ENCODE measurements around the gene CCDC102B.

Gene CCDC102B

DNA sequence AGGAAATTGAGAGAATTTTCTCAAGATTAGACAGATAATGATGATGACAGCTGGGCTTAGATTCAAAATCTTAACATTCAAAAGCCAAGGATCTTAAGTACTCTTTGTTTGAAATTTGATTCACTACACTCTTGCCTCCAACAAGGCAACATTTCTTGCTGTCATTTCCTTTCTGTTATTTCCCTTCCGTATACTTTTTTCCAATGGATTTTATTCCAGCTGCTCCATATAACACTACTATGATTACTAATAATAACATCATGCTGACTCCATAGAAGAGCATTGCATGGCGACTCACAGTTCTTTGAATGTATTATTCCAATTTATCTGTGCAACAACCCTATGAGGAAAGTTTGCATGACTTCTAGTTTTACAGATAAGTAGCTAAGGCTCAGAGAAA, 33.9 kb upstream of the CCDC102B start:
- H2AFZ ChIP-seq (ENCODE audit: low read depth) = no peak overlapping the region

DNA sequence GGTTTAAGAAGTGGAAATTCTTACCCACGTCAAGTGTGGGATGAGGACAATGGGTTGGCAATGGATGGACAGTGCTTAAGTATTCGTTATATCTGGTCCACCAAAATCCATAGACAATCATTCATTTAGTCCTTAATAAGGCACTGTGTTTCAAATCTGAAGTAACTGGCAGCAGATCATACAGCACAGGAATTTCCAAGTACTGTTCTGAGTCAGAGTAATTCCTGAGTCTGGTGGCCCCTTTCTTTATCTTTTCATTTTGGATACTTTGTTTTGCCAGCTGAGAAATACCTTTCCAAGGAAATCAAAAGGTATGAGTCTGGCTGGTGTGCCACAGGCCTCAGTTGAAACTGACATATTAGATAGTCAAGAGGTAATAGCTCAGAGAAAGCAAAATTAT, 31.4 kb upstream of the CCDC102B start:
- Histone ChIP-seq H3K9ac (no peak overlapping the region), H2AFZ (ENCODE audit: low read depth) (no peak overlapping the region), H3K79me2 (ENCODE audit: insufficient read depth, low read depth) (no peaks in the 10 kb centered on the region), H3K4me3 (IDR thresholded peaks at IDR 0.05; ENCODE audit: insufficient read depth, low read depth, low read length) (no peak overlapping the region), H3K36me3 (ENCODE audit: insufficient read depth) (no peaks in the 10 kb centered on the region), H4K20me1 (ENCODE audit: insufficient read depth) (no peaks in the 10 kb centered on the region), H3K27me3 (ENCODE audit: insufficient read depth, low read depth) (no peaks in the 10 kb centered on the region), H3K4me2 (no peak overlapping the region), H3K27ac (no peak overlapping the region), H3K4me1 (ENCODE audit: low read depth, poor library complexity, severe bottlenecking) (no peaks in the 10 kb centered on the region)
- TF ChIP-seq, protein P1, sequence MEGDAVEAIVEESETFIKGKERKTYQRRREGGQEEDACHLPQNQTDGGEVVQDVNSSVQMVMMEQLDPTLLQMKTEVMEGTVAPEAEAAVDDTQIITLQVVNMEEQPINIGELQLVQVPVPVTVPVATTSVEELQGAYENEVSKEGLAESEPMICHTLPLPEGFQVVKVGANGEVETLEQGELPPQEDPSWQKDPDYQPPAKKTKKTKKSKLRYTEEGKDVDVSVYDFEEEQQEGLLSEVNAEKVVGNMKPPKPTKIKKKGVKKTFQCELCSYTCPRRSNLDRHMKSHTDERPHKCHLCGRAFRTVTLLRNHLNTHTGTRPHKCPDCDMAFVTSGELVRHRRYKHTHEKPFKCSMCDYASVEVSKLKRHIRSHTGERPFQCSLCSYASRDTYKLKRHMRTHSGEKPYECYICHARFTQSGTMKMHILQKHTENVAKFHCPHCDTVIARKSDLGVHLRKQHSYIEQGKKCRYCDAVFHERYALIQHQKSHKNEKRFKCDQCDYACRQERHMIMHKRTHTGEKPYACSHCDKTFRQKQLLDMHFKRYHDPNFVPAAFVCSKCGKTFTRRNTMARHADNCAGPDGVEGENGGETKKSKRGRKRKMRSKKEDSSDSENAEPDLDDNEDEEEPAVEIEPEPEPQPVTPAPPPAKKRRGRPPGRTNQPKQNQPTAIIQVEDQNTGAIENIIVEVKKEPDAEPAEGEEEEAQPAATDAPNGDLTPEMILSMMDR (conservative IDR thresholded peaks at IDR 0.05; ENCODE audit: low read depth, low read length) = no peak

More for the DNA sequence above, 33.9 kb upstream of the CCDC102B start:
- H3K4me3 ChIP-seq (IDR thresholded peaks at IDR 0.05; ENCODE audit: insufficient read depth, low read depth, low read length) = no peak overlapping the region
- no peak overlapping the region for H3K27ac ChIP-seq
- no peaks in the 10 kb centered on the region for H3K79me2 ChIP-seq (ENCODE audit: insufficient read depth, low read depth)
- TF ChIP-seq, protein P1 (conservative IDR thresholded peaks at IDR 0.05; ENCODE audit: low read depth, low read length) = no peak
- no peaks in the 10 kb centered on the region for H4K20me1 ChIP-seq (ENCODE audit: insufficient read depth)
- no peak overlapping the region for H3K9ac ChIP-seq
- H3K4me2 ChIP-seq = no peak overlapping the region
- no peaks in the 10 kb centered on the region for H3K4me1 ChIP-seq (ENCODE audit: low read depth, poor library complexity, severe bottlenecking)
- no peaks in the 10 kb centered on the region for H3K36me3 ChIP-seq (ENCODE audit: insufficient read depth)
- no peaks in the 10 kb centered on the region for H3K27me3 ChIP-seq (ENCODE audit: insufficient read depth, low read depth)

DNA sequence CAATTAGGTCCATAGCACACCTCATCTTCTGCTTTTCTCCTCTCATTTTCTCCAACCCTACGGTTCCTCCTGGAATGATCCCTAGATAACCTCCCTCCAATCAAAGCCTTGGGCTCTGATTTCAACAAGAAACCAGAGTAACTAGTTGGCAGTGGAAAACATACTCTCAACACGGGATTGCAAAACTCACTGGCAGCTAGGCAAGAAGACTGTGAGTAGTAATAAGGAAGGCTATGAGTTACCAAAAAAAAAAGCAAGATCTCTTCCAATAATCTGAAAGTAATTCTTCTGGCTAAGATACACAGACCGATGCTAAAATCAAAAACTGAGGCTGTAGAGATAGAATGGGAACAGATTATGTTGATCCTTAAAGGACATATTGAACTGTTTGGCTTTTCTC, 28.4 kb upstream of the CCDC102B start:
- Histone ChIP-seq H3K27ac (no peak overlapping the region), H3K27me3 (ENCODE audit: insufficient read depth, low read depth) (no peaks in the 10 kb centered on the region), H4K20me1 (ENCODE audit: insufficient read depth) (no peaks in the 10 kb centered on the region), H3K4me1 (ENCODE audit: low read depth, poor library complexity, severe bottlenecking) (no peaks in the 10 kb centered on the region), H3K4me3 (IDR thresholded peaks at IDR 0.05; ENCODE audit: insufficient read depth, low read depth, low read length) (no peak overlapping the region), H3K4me2 (no peak overlapping the region), H2AFZ (ENCODE audit: low read depth) (no peak overlapping the region), H3K36me3 (ENCODE audit: insufficient read depth) (no peaks in the 10 kb centered on the region), H3K9ac (no peak overlapping the region), H3K79me2 (ENCODE audit: insufficient read depth, low read depth) (no peaks in the 10 kb centered on the region)
- TF ChIP-seq, protein P1 (conservative IDR thresholded peaks at IDR 0.05; ENCODE audit: low read depth, low read length) = no peak

DNA sequence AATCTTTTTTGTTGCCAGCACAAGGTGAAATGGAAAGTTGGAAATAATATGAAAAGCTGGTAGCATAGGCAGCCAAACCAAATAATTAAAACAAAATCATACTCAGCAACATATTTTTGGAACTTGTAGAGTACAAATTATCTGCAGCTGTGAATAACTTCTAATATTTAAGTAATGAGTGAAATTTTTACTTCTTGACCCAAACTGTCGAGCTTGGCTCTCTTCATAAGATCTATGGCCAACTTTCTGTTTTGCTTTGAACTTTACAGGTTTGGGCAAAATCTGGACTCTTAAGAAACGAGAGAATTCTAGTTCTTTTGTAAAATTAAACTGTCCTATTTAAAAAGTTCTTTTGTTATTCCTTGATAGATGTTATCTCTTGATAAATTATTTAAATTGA, 25.6 kb upstream of the CCDC102B start:
- H3K4me1 ChIP-seq (ENCODE audit: low read depth, poor library complexity, severe bottlenecking) = no peaks in the 10 kb centered on the region
- no peak overlapping the region for H2AFZ ChIP-seq (ENCODE audit: low read depth)
- no peak overlapping the region for H3K4me3 ChIP-seq (IDR thresholded peaks at IDR 0.05; ENCODE audit: insufficient read depth, low read depth, low read length)
- no peaks in the 10 kb centered on the region for H3K79me2 ChIP-seq (ENCODE audit: insufficient read depth, low read depth)
- TF ChIP-seq, protein P1 (conservative IDR thresholded peaks at IDR 0.05; ENCODE audit: low read depth, low read length) = no peak
- H3K36me3 ChIP-seq (ENCODE audit: insufficient read depth) = no peaks in the 10 kb centered on the region
- no peaks in the 10 kb centered on the region for H4K20me1 ChIP-seq (ENCODE audit: insufficient read depth)
- no peak overlapping the region for H3K9ac ChIP-seq
- H3K4me2 ChIP-seq = no peak overlapping the region
- H3K27me3 ChIP-seq (ENCODE audit: insufficient read depth, low read depth) = no peaks in the 10 kb centered on the region
- no peak overlapping the region for H3K27ac ChIP-seq

All from KMS-11 (cell line).